WERI-Rb-1 (cell line): ENCODE measurements around the gene SPIRE1.

Experiments
- DNase-seq: peaks from one replicate; pipeline ENCODE4 v3.0.0-alpha.2; 2020
- H3K27ac ChIP-seq: fragments of 250-450 bp; sonication (Bioruptor Pico); 2 replicates; pipeline ENCODE4 v1.5.1; 2020; ENCODE audit warnings: mild to moderate bottlenecking, moderate library complexity
- H3K27me3 ChIP-seq: fragments of 250-450 bp; sonication (Bioruptor Pico); 2 replicates; pipeline ENCODE4 v1.5.1; 2021; ENCODE audit warnings: mild to moderate bottlenecking, low read depth, moderate library complexity; ENCODE audit not compliant: insufficient read depth, severe bottlenecking
- H3K36me3 ChIP-seq: fragments of 250-450 bp; sonication (Bioruptor Pico); 2 replicates; pipeline ENCODE4 v1.5.1; 2020; ENCODE audit warnings: mild to moderate bottlenecking, moderate library complexity
- H3K4me3 ChIP-seq: 2 replicates; pipeline ENCODE4 v1.5.1; 2011; ENCODE audit warnings: low read depth, mild to moderate bottlenecking, control low read depth, low read length
- H3K9me3 ChIP-seq: fragments of 250-450 bp; sonication (Bioruptor Pico); 2 replicates; pipeline ENCODE4 v1.5.1; 2021; ENCODE audit warnings: mild to moderate bottlenecking, moderate library complexity; ENCODE audit not compliant: severe bottlenecking
- CTCF ChIP-seq: IDR thresholded peaks from 2 replicates; pipeline ENCODE4 v1.5.1; 2011; ENCODE audit warnings: low read depth, mild to moderate bottlenecking, control low read depth, inconsistent platforms, low read length

The SPIRE1 gene

DNA sequence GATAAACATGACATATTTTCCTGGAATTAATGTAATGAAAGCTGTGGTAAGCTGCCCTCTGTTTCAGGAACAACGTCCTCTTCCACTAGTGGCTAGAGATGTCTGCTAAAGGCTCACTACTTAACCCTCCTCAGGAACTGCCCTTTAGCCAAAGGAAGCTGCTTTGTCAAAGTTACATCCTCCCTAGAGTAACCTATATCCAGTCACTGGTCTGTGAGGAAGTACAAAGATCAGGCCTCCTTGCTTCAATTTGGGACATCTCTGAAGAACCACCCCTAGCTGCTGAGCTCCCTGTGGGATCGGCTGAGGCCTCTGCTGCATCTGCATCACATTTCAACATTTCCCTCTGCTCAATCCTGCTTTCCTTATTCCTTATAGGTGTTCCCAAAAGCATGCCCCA lies 142.4 kb downstream of the SPIRE1 start:
- H3K27me3 ChIP-seq = no peaks in the 10 kb centered on the region
- H3K4me3 ChIP-seq = no peak overlapping the region
- DNase-seq = no peak
- H3K36me3 ChIP-seq = peaks cover 10% of the 10 kb centered on the region
- no peak overlapping the region for H3K27ac ChIP-seq
- no peak for TF ChIP-seq CTCF
- no peaks in the 10 kb centered on the region for H3K9me3 ChIP-seq

DNA sequence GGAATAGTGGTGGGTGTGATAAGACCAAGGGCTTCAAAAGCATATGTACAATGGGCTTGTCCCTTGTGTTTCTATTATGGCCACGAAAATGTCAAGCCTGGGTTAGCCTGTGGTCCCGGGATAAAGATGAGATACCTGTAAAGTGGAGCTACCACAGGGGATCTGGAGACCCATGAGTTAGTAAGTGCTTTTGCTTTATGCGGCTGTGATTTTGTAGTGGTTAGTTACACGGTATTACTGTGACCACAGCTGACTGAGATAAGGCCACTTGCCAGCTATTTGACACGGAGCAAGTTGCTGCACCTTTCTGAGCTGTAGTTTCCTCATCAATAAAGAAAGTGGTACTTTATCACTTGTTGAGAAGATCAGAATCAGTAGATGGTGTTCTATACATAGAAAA lies 150.9 kb downstream of the SPIRE1 start:
- no peak for DNase-seq
- Histone ChIP-seq H3K4me3 (no peak overlapping the region), H3K27ac (no peak overlapping the region), H3K27me3 (no peaks in the 10 kb centered on the region), H3K9me3 (no peaks in the 10 kb centered on the region), H3K36me3 (peaks cover 25% of the 10 kb centered on the region)
- no peak for TF ChIP-seq CTCF

- peaks cover 11% of the 10 kb centered on the region for H3K36me3 ChIP-seq
- TF ChIP-seq CTCF = no peak
- no peak overlapping the region for H3K4me3 ChIP-seq
- H3K27me3 ChIP-seq = no peaks in the 10 kb centered on the region
- H3K27ac ChIP-seq = no peak overlapping the region
- no peaks in the 10 kb centered on the region for H3K9me3 ChIP-seq
- no peak for DNase-seq
Observed at GRCh38 chr18:12500986-12501385, 156.9 kb downstream of the SPIRE1 start.

GRCh38 chr18:12497839-12498238 lies 160.1 kb downstream of the SPIRE1 start:
- Histone ChIP-seq H3K9me3 (no peaks in the 10 kb centered on the region), H3K4me3 (no peak overlapping the region), H3K27me3 (no peaks in the 10 kb centered on the region), H3K27ac (no peak overlapping the region), H3K36me3 (peaks cover 9% of the 10 kb centered on the region; the same call in 1 of the 2 replicates)
- TF ChIP-seq CTCF = no peak
- DNase-seq = no peak

DNA sequence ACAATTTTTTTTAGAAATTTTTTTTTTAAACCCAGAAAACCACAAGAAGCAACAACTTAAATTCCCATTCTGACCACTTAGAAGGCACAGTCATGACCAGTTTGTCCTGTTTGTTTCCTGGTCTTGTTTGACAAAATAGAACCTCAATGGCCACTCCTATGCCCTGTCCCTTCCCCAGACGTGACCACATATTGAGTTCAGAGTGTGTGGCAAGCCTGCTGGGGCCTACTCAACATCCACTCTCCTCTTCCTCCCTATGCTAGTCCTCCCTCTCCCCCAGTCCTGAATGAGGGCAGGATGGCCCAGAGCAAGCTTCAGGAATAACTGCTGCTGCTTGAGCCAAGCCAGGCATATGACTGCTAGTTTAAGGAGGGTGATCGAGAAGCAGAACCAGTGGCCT lies 160.6 kb downstream of the SPIRE1 start:
- Histone ChIP-seq H3K27me3 (no peaks in the 10 kb centered on the region), H3K36me3 (peaks cover 9% of the 10 kb centered on the region; the same call in 1 of the 2 replicates), H3K4me3 (no peak overlapping the region), H3K27ac (no peak overlapping the region), H3K9me3 (no peaks in the 10 kb centered on the region)
- TF ChIP-seq CTCF = no peak
- DNase-seq = no peak

DNA sequence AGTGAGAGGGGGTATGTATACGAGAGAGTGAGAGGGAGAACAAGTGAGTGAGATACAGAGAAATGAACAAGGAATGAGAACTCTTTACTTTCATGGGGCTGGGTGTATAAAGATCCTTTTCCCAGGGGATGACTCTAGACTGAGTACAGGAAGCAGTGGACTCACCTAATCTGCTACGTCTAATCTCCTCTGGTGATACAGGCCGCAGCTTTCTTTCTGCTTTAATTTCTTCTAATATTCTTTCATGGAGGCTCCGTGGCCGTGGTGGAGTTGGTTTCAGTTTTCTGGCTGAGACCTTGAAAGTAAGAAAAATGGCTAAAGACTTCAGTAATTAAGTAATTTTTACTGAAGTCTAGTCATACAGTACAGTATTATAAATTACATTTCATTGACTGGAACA lies 165.0 kb downstream of the SPIRE1 start:
- Histone ChIP-seq H3K36me3 (peaks cover 9% of the 10 kb centered on the region; the same call in 1 of the 2 replicates), H3K27me3 (no peaks in the 10 kb centered on the region), H3K4me3 (no peak overlapping the region), H3K27ac (peak overlapping the region; percentile 71), H3K9me3 (no peaks in the 10 kb centered on the region)
- peak; percentile 25 for DNase-seq
- no peak for TF ChIP-seq CTCF
